Measurements from ENCODE around the gene FARP1. TPM values are rescaled to one million over a fixed set of nuclear protein-coding genes. Genes with fewer than 3 reads are reported as not detected.

Gene FARP1
- total RNA-seq, 1 donor from 2014 or later: 17.7 TPM

GRCh38 chr13:98451676-98452470 lies 309.0 kb downstream of the FARP1 start:
- Histone ChIP-seq H3K27ac (peak overlapping the region; percentile 82), H3K36me3 (peaks cover 0 to 36% of the 10 kb centered on the region in 2 donors), H3K4me3 (no peak overlapping the region), H3K4me1 (peaks cover 74% of the 10 kb centered on the region), H3K27me3 (no peaks in the 10 kb centered on the region), H3K9me3 (no peaks in the 10 kb centered on the region)
- TF ChIP-seq, protein P1, sequence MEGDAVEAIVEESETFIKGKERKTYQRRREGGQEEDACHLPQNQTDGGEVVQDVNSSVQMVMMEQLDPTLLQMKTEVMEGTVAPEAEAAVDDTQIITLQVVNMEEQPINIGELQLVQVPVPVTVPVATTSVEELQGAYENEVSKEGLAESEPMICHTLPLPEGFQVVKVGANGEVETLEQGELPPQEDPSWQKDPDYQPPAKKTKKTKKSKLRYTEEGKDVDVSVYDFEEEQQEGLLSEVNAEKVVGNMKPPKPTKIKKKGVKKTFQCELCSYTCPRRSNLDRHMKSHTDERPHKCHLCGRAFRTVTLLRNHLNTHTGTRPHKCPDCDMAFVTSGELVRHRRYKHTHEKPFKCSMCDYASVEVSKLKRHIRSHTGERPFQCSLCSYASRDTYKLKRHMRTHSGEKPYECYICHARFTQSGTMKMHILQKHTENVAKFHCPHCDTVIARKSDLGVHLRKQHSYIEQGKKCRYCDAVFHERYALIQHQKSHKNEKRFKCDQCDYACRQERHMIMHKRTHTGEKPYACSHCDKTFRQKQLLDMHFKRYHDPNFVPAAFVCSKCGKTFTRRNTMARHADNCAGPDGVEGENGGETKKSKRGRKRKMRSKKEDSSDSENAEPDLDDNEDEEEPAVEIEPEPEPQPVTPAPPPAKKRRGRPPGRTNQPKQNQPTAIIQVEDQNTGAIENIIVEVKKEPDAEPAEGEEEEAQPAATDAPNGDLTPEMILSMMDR (IDR thresholded peaks at IDR 0.05): no peak
- peak in 1 of 2 donors; percentile 60 for TF ChIP-seq POLR2AphosphoS5 (IDR thresholded peaks at IDR 0.05; ENCODE audit: insufficient read depth in 1 of 2, low read depth in 1 of 2)
- intact Hi-C loops (cut with DNase I): loop anchor here (5.0 kb wide), 2 partner anchors 45 to 125 kb away; partner anchors contain the start of gene STK24
- DNase-seq (ENCODE audit: extremely low spot score in 2 of 2): no peak

DNA sequence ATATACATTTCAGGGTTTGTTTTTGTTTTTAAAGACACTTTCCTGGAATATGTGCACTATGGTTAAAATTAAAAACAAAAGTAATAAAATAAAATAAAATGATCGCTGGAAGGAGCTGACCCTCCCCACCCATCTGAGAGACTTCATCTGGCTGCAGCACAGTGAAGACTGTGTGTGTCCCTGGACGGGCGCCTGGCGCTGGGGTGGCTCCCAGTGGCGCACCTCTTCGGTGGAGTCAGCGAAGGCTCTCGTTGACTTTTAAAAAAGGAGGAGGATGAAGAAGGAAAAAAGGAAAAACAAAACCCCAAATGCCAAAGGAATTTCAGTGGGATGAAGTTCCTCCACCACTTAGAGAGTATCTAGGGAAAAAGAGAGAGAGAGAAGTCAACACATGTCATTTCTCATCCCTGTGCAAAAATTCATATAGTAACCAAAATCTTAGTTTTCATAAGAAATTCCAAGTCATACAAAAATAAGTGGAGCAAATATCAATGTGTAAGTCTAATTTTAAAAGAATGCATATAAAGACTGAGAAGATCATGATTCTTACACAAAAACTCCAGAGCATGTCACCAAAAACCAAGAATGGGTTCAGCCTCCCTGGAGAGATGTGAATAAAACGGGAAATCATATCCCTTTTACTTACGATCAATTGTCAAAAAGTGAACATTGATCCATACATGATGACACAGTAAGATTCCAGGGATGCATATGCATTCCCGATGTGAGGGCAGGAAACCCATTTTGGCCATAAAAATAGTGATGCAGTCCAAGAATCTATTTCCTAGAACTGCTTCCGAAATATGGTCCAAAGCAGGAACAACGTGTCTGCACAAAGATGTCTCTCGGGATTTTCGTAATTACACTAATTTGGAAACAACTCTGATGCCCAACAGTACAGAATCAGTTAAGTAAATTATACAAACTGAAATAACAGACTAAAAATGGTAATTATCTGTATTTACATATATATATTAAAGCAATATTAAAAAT lies 310.3 kb downstream of the FARP1 start:
- TF ChIP-seq, protein P1 (IDR thresholded peaks at IDR 0.05): no peak
- TF ChIP-seq POLR2AphosphoS5 (IDR thresholded peaks at IDR 0.05; ENCODE audit: insufficient read depth in 1 of 2, low read depth in 1 of 2) (no peak), POLR2A (IDR thresholded peaks at IDR 0.05) (no peak)
- Histone ChIP-seq H3K4me1 (peaks cover 74% of the 10 kb centered on the region), H3K9me3 (no peaks in the 10 kb centered on the region), H3K27ac (peak overlapping the region; percentile 83), H3K27me3 (no peaks in the 10 kb centered on the region), H3K4me3 (no peak overlapping the region), H3K36me3 (peaks cover 0 to 35% of the 10 kb centered on the region in 2 donors)
- intact Hi-C loops (cut with DNase I): loop anchor here (5.0 kb wide), 2 partner anchors 44 to 124 kb away; partner anchors contain the start of gene STK24
- no peak for DNase-seq (ENCODE audit: extremely low spot score in 2 of 2)

GRCh38 chr13:98454389-98454881 lies 311.5 kb downstream of the FARP1 start:
- Histone ChIP-seq H3K36me3 (peaks cover 0 to 39% of the 10 kb centered on the region in 2 donors), H3K9me3 (no peaks in the 10 kb centered on the region), H3K4me1 (peaks cover 62% of the 10 kb centered on the region), H3K27me3 (no peaks in the 10 kb centered on the region), H3K4me3 (no peak overlapping the region), H3K27ac (peak overlapping the region; percentile 83)
- no peak for TF ChIP-seq POLR2A (IDR thresholded peaks at IDR 0.05)
- TF ChIP-seq POLR2AphosphoS5 (IDR thresholded peaks at IDR 0.05; ENCODE audit: insufficient read depth in 1 of 2, low read depth in 1 of 2): peak; percentile 16 to 86
- TF ChIP-seq, protein P1 (IDR thresholded peaks at IDR 0.05): no peak
- intact Hi-C loops (cut with DNase I): loop anchor here (5.0 kb wide), 2 partner anchors 43 to 123 kb away; partner anchors contain the start of gene STK24
- DNase-seq (ENCODE audit: extremely low spot score in 2 of 2): no peak

- H3K27ac ChIP-seq: peak overlapping the region; percentile 83
- TF ChIP-seq, protein P1 (IDR thresholded peaks at IDR 0.05): no peak
- TF ChIP-seq POLR2AphosphoS5 (IDR thresholded peaks at IDR 0.05; ENCODE audit: insufficient read depth in 1 of 2, low read depth in 1 of 2) (no peak), POLR2A (IDR thresholded peaks at IDR 0.05) (no peak)
- peaks cover 0 to 48% of the 10 kb centered on the region in 2 donors for H3K36me3 ChIP-seq
- DNase-seq (ENCODE audit: extremely low spot score in 2 of 2): no peak
- H3K4me1 ChIP-seq: peaks cover 43% of the 10 kb centered on the region
- intact Hi-C loops (cut with DNase I): no loop called here
- H3K9me3 ChIP-seq: no peaks in the 10 kb centered on the region
- H3K4me3 ChIP-seq: no peak overlapping the region
- H3K27me3 ChIP-seq: no peaks in the 10 kb centered on the region
These were observed 313.5 kb downstream of the FARP1 start for GRCh38 chr13:98456413-98456845.
